HEK293 (cell line): Measurements from ENCODE around the gene RPS6KB2.

Source experiments
- CTCF ChIA-PET: fragments of 350-600 bp; formaldehyde crosslinking; extraction: SDS; loops from one replicate; lab custom pipeline; 2021; ENCODE audit warnings: antibody characterized with exemption; lab: Yijun Ruan, JAX
- POLR2A ChIA-PET: fragments of 300-600 bp; formaldehyde crosslinking; extraction: SDS; loops from one replicate; lab custom pipeline; 2020; ENCODE audit warnings: antibody characterized with exemption, inconsistent platforms; lab: Yijun Ruan, JAX
- H3K27ac ChIP-seq: fragments of 200-500 bp; sonication (Bioruptor generic); 2 replicates; pipeline ENCODE4 v1.5.1; 2014; ENCODE audit warnings: low read depth, low read length, control low read depth, inconsistent platforms; ENCODE audit errors: extremely low read depth
- H3K36me3 ChIP-seq, 2 experiments: fragments of 200-500 bp in 1 of 2; sonication (Bioruptor generic) in 1 of 2; 1 replicate in 1 of 2; 2 replicates in 1 of 2; pipeline ENCODE4 v1.5.1; 2014 to 2017; ENCODE audit warnings: inconsistent platforms in 2 of 2, low read length in 2 of 2; ENCODE audit not compliant: control insufficient read depth in 2 of 2, insufficient read depth in 1 of 2
- H3K4me1 ChIP-seq: fragments of 200-500 bp; sonication (Bioruptor generic); 2 replicates; pipeline ENCODE4 v1.5.1; 2014; ENCODE audit warnings: mild to moderate bottlenecking, low read length, inconsistent platforms; ENCODE audit not compliant: control insufficient read depth, insufficient read depth
- H3K4me3 ChIP-seq: 2 replicates; pipeline ENCODE4 v1.5.1; 2011; ENCODE audit warnings: low read depth, mild to moderate bottlenecking, control low read depth, low read length, moderate library complexity
- H3K9me3 ChIP-seq: fragments of 200-500 bp; sonication (Bioruptor generic); 2 replicates; pipeline ENCODE4 v1.5.1; 2014; ENCODE audit warnings: low read depth, low read length, inconsistent platforms; ENCODE audit not compliant: control insufficient read depth, insufficient read depth
- ELK4 ChIP-seq: IDR thresholded peaks from 2 replicates; pipeline ENCODE4 v1.6.1; 2011; ENCODE audit warnings: mild to moderate bottlenecking, low read depth, low read length, borderline replicate concordance
- GLI2 ChIP-seq: fragments of 450-650 bp; formaldehyde crosslinking; IDR thresholded peaks from 2 replicates; pipeline ENCODE4; 2017; ENCODE audit warnings: missing biosample characterization, missing genetic modification characterization, low read depth, borderline replicate concordance
- GLIS1 ChIP-seq: fragments of 450-650 bp; formaldehyde crosslinking; IDR thresholded peaks from 2 replicates; pipeline ENCODE4 v1.5.1; 2016; ENCODE audit warnings: missing biosample characterization, missing genetic modification characterization
- KLF8 ChIP-seq: fragments of 450-650 bp; formaldehyde crosslinking; IDR thresholded peaks from 2 replicates; pipeline ENCODE4 v1.5.1; 2016; ENCODE audit warnings: missing biosample characterization, missing genetic modification characterization
- MEIS1 ChIP-seq: sonication (generic); formaldehyde crosslinking; IDR thresholded peaks from 2 replicates; pipeline ENCODE4 v1.8.1; 2022; ENCODE audit warnings: missing genetic modification reagents, mild to moderate bottlenecking, borderline replicate concordance
- MYNN ChIP-seq: fragments of 450-650 bp; formaldehyde crosslinking; IDR thresholded peaks from 2 replicates; pipeline ENCODE4 v1.5.1; 2016; ENCODE audit warnings: missing biosample characterization, missing genetic modification characterization, borderline replicate concordance
- WT1 ChIP-seq: fragments of 450-650 bp; formaldehyde crosslinking; IDR thresholded peaks from 2 replicates; pipeline ENCODE4 v1.5.1; 2016; ENCODE audit warnings: missing biosample characterization, missing genetic modification characterization
- YY1 ChIP-seq: fragments of 450-650 bp; formaldehyde crosslinking; IDR thresholded peaks from 2 replicates; pipeline ENCODE4 v1.5.1; 2018; ENCODE audit warnings: missing biosample characterization, missing genetic modification characterization
- ZBTB48 ChIP-seq: fragments of 450-650 bp; formaldehyde crosslinking; IDR thresholded peaks from 2 replicates; pipeline ENCODE4 v1.5.1; 2016; ENCODE audit warnings: missing biosample characterization, missing genetic modification characterization
- ZBTB49 ChIP-seq: fragments of 450-650 bp; formaldehyde crosslinking; IDR thresholded peaks from 2 replicates; pipeline ENCODE4 v1.5.1; 2016; ENCODE audit warnings: missing biosample characterization, missing genetic modification characterization, low read depth
- ZNF133 ChIP-seq: fragments of 450-650 bp; formaldehyde crosslinking; IDR thresholded peaks from 2 replicates; pipeline ENCODE4 v1.5.1; 2016; ENCODE audit warnings: missing biosample characterization, missing genetic modification characterization
- ZNF16 ChIP-seq: fragments of 450-650 bp; formaldehyde crosslinking; IDR thresholded peaks from 2 replicates; pipeline ENCODE4 v1.5.1; 2016; ENCODE audit warnings: low read depth, missing biosample characterization, missing genetic modification characterization
- ZNF248 ChIP-seq: fragments of 450-650 bp; formaldehyde crosslinking; IDR thresholded peaks from 2 replicates; pipeline ENCODE4 v1.5.1; 2017; ENCODE audit warnings: missing biosample characterization, missing genetic modification characterization
- ZNF335 ChIP-seq: fragments of 450-650 bp; formaldehyde crosslinking; conservative IDR thresholded peaks from 2 replicates; pipeline ENCODE4 v1.5.1; 2016; ENCODE audit warnings: missing biosample characterization, missing genetic modification characterization
- ZNF341 ChIP-seq: fragments of 450-650 bp; formaldehyde crosslinking; IDR thresholded peaks from 2 replicates; pipeline ENCODE4; 2016; ENCODE audit warnings: low read depth, missing biosample characterization, missing genetic modification characterization
- ZNF473 ChIP-seq: fragments of 450-650 bp; formaldehyde crosslinking; IDR thresholded peaks from 2 replicates; pipeline ENCODE4 v1.5.1; 2017; ENCODE audit warnings: missing biosample characterization, missing genetic modification characterization
- ZNF580 ChIP-seq: fragments of 450-650 bp; formaldehyde crosslinking; IDR thresholded peaks from 2 replicates; pipeline ENCODE4 v1.5.1; 2016; ENCODE audit warnings: missing biosample characterization, missing genetic modification characterization
- ZNF621 ChIP-seq: fragments of 450-650 bp; formaldehyde crosslinking; IDR thresholded peaks from 2 replicates; pipeline ENCODE4 v1.5.1; 2017; ENCODE audit warnings: missing biosample characterization, missing genetic modification characterization
- ZNF626 ChIP-seq: fragments of 450-650 bp; sonication (Bioruptor Pico); formaldehyde crosslinking; IDR thresholded peaks from 2 replicates; pipeline ENCODE4 v1.5.1; 2018; ENCODE audit warnings: missing biosample characterization, missing genetic modification characterization, inconsistent platforms
- ZNF639 ChIP-seq: fragments of 450-650 bp; formaldehyde crosslinking; IDR thresholded peaks from 2 replicates; pipeline ENCODE4 v1.5.1; 2016; ENCODE audit warnings: missing biosample characterization, missing genetic modification characterization
- ZNF645 ChIP-seq: fragments of 450-650 bp; formaldehyde crosslinking; IDR thresholded peaks from 2 replicates; pipeline ENCODE4; 2016; ENCODE audit warnings: missing biosample characterization, missing genetic modification characterization
- ZNF664 ChIP-seq: fragments of 450-650 bp; formaldehyde crosslinking; IDR thresholded peaks from 2 replicates; pipeline ENCODE4 v1.5.1; 2016; ENCODE audit warnings: missing biosample characterization, missing genetic modification characterization
- ZNF692 ChIP-seq: fragments of 450-650 bp; formaldehyde crosslinking; IDR thresholded peaks from 2 replicates; pipeline ENCODE4 v1.5.1; 2016; ENCODE audit warnings: missing biosample characterization, missing genetic modification characterization
- ZNF704 ChIP-seq: fragments of 450-650 bp; formaldehyde crosslinking; IDR thresholded peaks from 2 replicates; pipeline ENCODE4 v1.5.1; 2016; ENCODE audit warnings: missing biosample characterization, missing genetic modification characterization
- ZNF785 ChIP-seq: fragments of 450-650 bp; formaldehyde crosslinking; IDR thresholded peaks from 2 replicates; pipeline ENCODE4 v1.5.1; 2016; ENCODE audit warnings: missing biosample characterization, missing genetic modification characterization
- ZNF843 ChIP-seq: fragments of 450-650 bp; formaldehyde crosslinking; IDR thresholded peaks from 2 replicates; pipeline ENCODE4 v1.5.1; 2016; ENCODE audit warnings: missing biosample characterization, missing genetic modification characterization

The RPS6KB2 gene

GRCh38 chr11:67390947-67391303 lies 37.4 kb upstream of the RPS6KB2 start (continued):
- TF ChIP-seq WT1 (tag by site-specific recombination), result peak; percentile 53
- TF ChIP-seq ZBTB49, result no peak
- TF ChIP-seq ZNF704 (tag by site-specific recombination), result no peak
- TF ChIP-seq ZNF16 (tag by site-specific recombination), result no peak
- TF ChIP-seq ZNF133, result no peak
- no peak for TF ChIP-seq YY1
- no peak for TF ChIP-seq ZNF645
- peak; percentile 24 for TF ChIP-seq GLIS1 (tag by site-specific recombination)
- no peak for TF ChIP-seq ZNF341 (tag by site-specific recombination)
- TF ChIP-seq ZNF621 (tag by site-specific recombination), result no peak
- peak; percentile 68 for TF ChIP-seq ZNF335 (tag by site-specific recombination)
- no peak for TF ChIP-seq MYNN (tag by site-specific recombination)
- no peak for TF ChIP-seq ZNF639 (tag by site-specific recombination)
- TF ChIP-seq ZBTB48 (tag by site-specific recombination), result peak; percentile 61; the same call in 1 of the 2 replicates
- TF ChIP-seq GLI2, result no peak
- no peak for TF ChIP-seq ZNF580 (tag by site-specific recombination)

- Histone ChIP-seq H3K27ac (peak within 1 kb of the TSS; percentile 67), H3K36me3 (peaks cover 0 to 28% of the 10 kb centered on the region in 2 experiments; a peak in 2 of 3 replicates), H3K4me3 (peak within 1 kb of the TSS; percentile 76), H3K4me1 (0 out of 2 replicates have a peak, but pooled peaks cover 3% of the 10 kb centered on the region), H3K9me3 (no peaks in the 10 kb centered on the region)
- ChIA-PET CTCF (interaction anchor here (0.6 to 25.6 kb wide), 7 partner anchors 10 to 224 kb away, joined by 3 to 898 read pairs (median 5); partner anchors contain the start of genes CLCF1, PITPNM1, POLD4 and PPP1CA), POLR2A (interaction anchor here (0.5 to 3.5 kb wide), 18 partner anchors 9 to 925 kb away, joined by 3 to 53 read pairs (median 4); partner anchors contain the start of genes AIP, ANKRD13D, CORO1B and PELI3)
- peak; percentile 54; the same call in 1 of the 2 replicates for TF ChIP-seq ZNF843
- peak; percentile 47; the same call in 1 of the 2 replicates for TF ChIP-seq KLF8 (tag by site-specific recombination)
- no peak for TF ChIP-seq ZNF664 (tag by site-specific recombination)
- TF ChIP-seq ELK4, result no peak
- TF ChIP-seq ZNF692 (tag by site-specific recombination), result peak; percentile 49; the same call in 1 of the 2 replicates
- no peak for TF ChIP-seq ZNF16 (tag by site-specific recombination)
- no peak for TF ChIP-seq MEIS1 (CRISPR knock-in tag)
- no peak for TF ChIP-seq ZNF473 (tag by site-specific recombination)
- TF ChIP-seq ZNF785, result no peak
- TF ChIP-seq ZNF626 (tag by site-specific recombination), result no peak
- TF ChIP-seq ZNF248 (tag by site-specific recombination), result no peak
Observed at GRCh38 chr11:67391304-67392182, 36.8 kb upstream of the RPS6KB2 start, which contains the start of gene RAD9A. TSS of gene RAD9A (plus strand) at chr11:67391986. CDS start at chr11:67392045, 59 bp downstream.
